ENCODE measurements around the gene TNFSF18. TPM values are rescaled to one million over a fixed set of nuclear protein-coding genes. Genes with fewer than 3 reads are reported as not detected.

TNFSF18 gene
- polyA plus RNA-seq, 1 donor: 0.18 TPM

DNA sequence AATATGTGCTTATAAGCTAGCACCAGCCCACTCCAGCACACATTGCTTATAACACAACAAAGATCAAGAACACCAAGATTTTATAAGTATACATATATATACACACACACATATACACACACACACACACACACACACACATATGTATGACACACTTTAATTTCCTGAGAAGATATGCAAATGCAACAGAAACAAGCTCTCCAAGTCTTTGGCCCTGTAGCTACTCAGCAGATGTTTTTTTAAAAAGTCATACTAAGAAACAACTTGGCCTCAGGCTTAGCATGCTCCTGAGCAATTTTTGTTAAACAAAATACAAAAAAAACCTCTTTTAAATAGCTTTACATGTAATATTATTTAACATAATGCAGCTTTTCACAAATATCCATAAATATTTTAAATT, 11.1 kb downstream of the TNFSF18 start:
- no peaks in the 10 kb centered on the region for H3K36me3 ChIP-seq (ENCODE audit: control insufficient read depth, insufficient read depth, low read length)
- no peaks in the 10 kb centered on the region for H3K9me3 ChIP-seq (ENCODE audit: control insufficient read depth, low read depth, low read length)
- H3K27me3 ChIP-seq (ENCODE audit: control insufficient read depth, insufficient read depth, low read length): no peaks in the 10 kb centered on the region
- no peaks in the 10 kb centered on the region for H3K4me1 ChIP-seq (ENCODE audit: control insufficient read depth, insufficient read depth, low read length)
- H3K27ac ChIP-seq (ENCODE audit: low read length): no peak overlapping the region
- DNase-seq: no peak
- H3K4me3 ChIP-seq (ENCODE audit: low read length): no peak overlapping the region

- DNase-seq: no peak
- Histone ChIP-seq H3K36me3 (ENCODE audit: control insufficient read depth, insufficient read depth, low read length) (no peaks in the 10 kb centered on the region), H3K4me1 (ENCODE audit: control insufficient read depth, insufficient read depth, low read length) (no peaks in the 10 kb centered on the region), H3K9me3 (ENCODE audit: control insufficient read depth, low read depth, low read length) (no peaks in the 10 kb centered on the region), H3K27ac (ENCODE audit: low read length) (no peak overlapping the region), H3K27me3 (ENCODE audit: control insufficient read depth, insufficient read depth, low read length) (no peaks in the 10 kb centered on the region), H3K4me3 (ENCODE audit: low read length) (no peak overlapping the region)
- WGBS (ENCODE audit: insufficient coverage, low lambda C conversion rate): 60% methylated on average over 1 of the region's 2 CpGs
Observed at GRCh38 chr1:173038875-173039554, 11.7 kb downstream of the TNFSF18 start.

DNA sequence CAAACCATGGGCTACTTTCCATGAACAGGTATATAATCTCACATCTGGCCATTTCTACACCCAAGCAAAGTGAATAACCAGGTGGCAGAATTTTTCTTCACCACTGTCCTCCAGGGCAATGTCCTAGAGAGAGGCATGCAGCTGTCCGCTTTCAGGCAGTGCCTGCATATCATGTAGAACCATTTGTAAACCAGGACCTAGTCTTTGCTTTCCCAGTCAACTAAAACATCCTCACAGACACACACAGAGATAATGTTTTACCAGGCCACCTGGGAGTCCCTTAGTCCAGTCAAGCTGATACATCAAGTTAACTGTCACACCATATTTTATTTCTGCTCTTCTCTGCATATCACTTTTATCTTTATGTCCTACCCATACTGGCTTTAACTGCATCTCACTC, 26.2 kb downstream of the TNFSF18 start:
- no CpG with 5 or more reads among the region's 1 CpG for WGBS (ENCODE audit: insufficient coverage, low lambda C conversion rate)
- Histone ChIP-seq H3K4me3 (ENCODE audit: low read length) (no peak overlapping the region), H3K9me3 (ENCODE audit: control insufficient read depth, low read depth, low read length) (no peaks in the 10 kb centered on the region), H3K27ac (ENCODE audit: low read length) (no peak overlapping the region), H3K4me1 (ENCODE audit: control insufficient read depth, insufficient read depth, low read length) (no peaks in the 10 kb centered on the region), H3K27me3 (ENCODE audit: control insufficient read depth, insufficient read depth, low read length) (no peaks in the 10 kb centered on the region), H3K36me3 (ENCODE audit: control insufficient read depth, insufficient read depth, low read length) (no peaks in the 10 kb centered on the region)
- peak in 1 of 2 donors; percentile 50 for DNase-seq

GRCh38 chr1:173023343-173023742, 27.4 kb downstream of the TNFSF18 start:
- H3K36me3 ChIP-seq (ENCODE audit: control insufficient read depth, insufficient read depth, low read length): no peaks in the 10 kb centered on the region
- no peak for DNase-seq
- WGBS (ENCODE audit: insufficient coverage, low lambda C conversion rate): no CpG with 5 or more reads among the region's 3 CpGs
- H3K4me1 ChIP-seq (ENCODE audit: control insufficient read depth, insufficient read depth, low read length): no peaks in the 10 kb centered on the region
- no peak overlapping the region for H3K27ac ChIP-seq (ENCODE audit: low read length)
- no peak overlapping the region for H3K4me3 ChIP-seq (ENCODE audit: low read length)
- H3K9me3 ChIP-seq (ENCODE audit: control insufficient read depth, low read depth, low read length): no peaks in the 10 kb centered on the region
- H3K27me3 ChIP-seq (ENCODE audit: control insufficient read depth, insufficient read depth, low read length): no peaks in the 10 kb centered on the region

- no peaks in the 10 kb centered on the region for H3K9me3 ChIP-seq (ENCODE audit: control insufficient read depth, low read depth, low read length)
- no peaks in the 10 kb centered on the region for H3K36me3 ChIP-seq (ENCODE audit: control insufficient read depth, insufficient read depth, low read length)
- 100% methylated on average over 4 of the region's 5 CpGs for WGBS (ENCODE audit: insufficient coverage, low lambda C conversion rate)
- H3K27ac ChIP-seq (ENCODE audit: low read length): no peak overlapping the region
- peak in 1 of 2 donors; percentile 3 for DNase-seq
- H3K4me1 ChIP-seq (ENCODE audit: control insufficient read depth, insufficient read depth, low read length): no peaks in the 10 kb centered on the region
- no peaks in the 10 kb centered on the region for H3K27me3 ChIP-seq (ENCODE audit: control insufficient read depth, insufficient read depth, low read length)
- no peak overlapping the region for H3K4me3 ChIP-seq (ENCODE audit: low read length)
Observed at GRCh38 chr1:173020138-173020750, 30.5 kb downstream of the TNFSF18 start.

GRCh38 chr1:173017792-173018191, 32.9 kb downstream of the TNFSF18 start:
- no peak for DNase-seq
- no peak overlapping the region for H3K4me3 ChIP-seq (ENCODE audit: low read length)
- WGBS (ENCODE audit: insufficient coverage, low lambda C conversion rate): 60% methylated on average over 1 of the region's 4 CpGs
- no peaks in the 10 kb centered on the region for H3K4me1 ChIP-seq (ENCODE audit: control insufficient read depth, insufficient read depth, low read length)
- H3K27ac ChIP-seq (ENCODE audit: low read length): no peak overlapping the region
- H3K9me3 ChIP-seq (ENCODE audit: control insufficient read depth, low read depth, low read length): no peaks in the 10 kb centered on the region
- no peaks in the 10 kb centered on the region for H3K27me3 ChIP-seq (ENCODE audit: control insufficient read depth, insufficient read depth, low read length)
- H3K36me3 ChIP-seq (ENCODE audit: control insufficient read depth, insufficient read depth, low read length): no peaks in the 10 kb centered on the region

GRCh38 chr1:173016419-173016818, 34.3 kb downstream of the TNFSF18 start:
- Histone ChIP-seq H3K4me1 (ENCODE audit: control insufficient read depth, insufficient read depth, low read length) (no peaks in the 10 kb centered on the region), H3K9me3 (ENCODE audit: control insufficient read depth, low read depth, low read length) (no peaks in the 10 kb centered on the region), H3K27ac (ENCODE audit: low read length) (no peak overlapping the region), H3K27me3 (ENCODE audit: control insufficient read depth, insufficient read depth, low read length) (no peaks in the 10 kb centered on the region), H3K36me3 (ENCODE audit: control insufficient read depth, insufficient read depth, low read length) (no peaks in the 10 kb centered on the region), H3K4me3 (ENCODE audit: low read length) (no peak overlapping the region)
- no peak for DNase-seq
- WGBS (ENCODE audit: insufficient coverage, low lambda C conversion rate): 88% methylated on average over 1 of the region's 1 CpG

GRCh38 chr1:173015629-173016028, 35.1 kb downstream of the TNFSF18 start:
- no peaks in the 10 kb centered on the region for H3K9me3 ChIP-seq (ENCODE audit: control insufficient read depth, low read depth, low read length)
- H3K27ac ChIP-seq (ENCODE audit: low read length): no peak overlapping the region
- H3K4me3 ChIP-seq (ENCODE audit: low read length): no peak overlapping the region
- no peak for DNase-seq
- WGBS (ENCODE audit: insufficient coverage, low lambda C conversion rate): no CpG with 5 or more reads among the region's 1 CpG
- H3K27me3 ChIP-seq (ENCODE audit: control insufficient read depth, insufficient read depth, low read length): no peaks in the 10 kb centered on the region
- H3K36me3 ChIP-seq (ENCODE audit: control insufficient read depth, insufficient read depth, low read length): no peaks in the 10 kb centered on the region
- no peaks in the 10 kb centered on the region for H3K4me1 ChIP-seq (ENCODE audit: control insufficient read depth, insufficient read depth, low read length)

DNA sequence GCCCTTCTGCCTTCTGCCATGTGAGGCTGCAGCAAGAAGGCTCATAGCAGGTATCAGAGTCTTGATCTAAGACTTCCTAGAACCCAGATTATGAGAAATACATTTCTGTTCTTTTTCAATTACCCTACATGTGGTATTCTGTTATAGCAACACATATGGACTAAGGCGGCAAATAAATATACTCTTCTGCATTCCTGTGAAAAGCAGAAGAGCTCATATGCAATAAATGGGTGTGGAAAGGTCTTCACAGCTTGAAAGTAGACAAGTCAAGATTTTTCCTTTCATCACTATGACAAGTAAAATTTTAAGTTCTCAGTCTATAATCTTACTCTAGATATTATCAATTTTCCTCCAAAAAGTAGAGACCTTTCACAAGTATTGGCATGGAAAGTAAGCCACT, 36.6 kb downstream of the TNFSF18 start:
- H3K36me3 ChIP-seq (ENCODE audit: control insufficient read depth, insufficient read depth, low read length): no peaks in the 10 kb centered on the region
- DNase-seq: no peak
- no peaks in the 10 kb centered on the region for H3K9me3 ChIP-seq (ENCODE audit: control insufficient read depth, low read depth, low read length)
- no peaks in the 10 kb centered on the region for H3K27me3 ChIP-seq (ENCODE audit: control insufficient read depth, insufficient read depth, low read length)
- H3K27ac ChIP-seq (ENCODE audit: low read length): no peak overlapping the region
- no CpG with 5 or more reads among the region's 1 CpG for WGBS (ENCODE audit: insufficient coverage, low lambda C conversion rate)
- H3K4me1 ChIP-seq (ENCODE audit: control insufficient read depth, insufficient read depth, low read length): no peaks in the 10 kb centered on the region
- no peak overlapping the region for H3K4me3 ChIP-seq (ENCODE audit: low read length)

DNA sequence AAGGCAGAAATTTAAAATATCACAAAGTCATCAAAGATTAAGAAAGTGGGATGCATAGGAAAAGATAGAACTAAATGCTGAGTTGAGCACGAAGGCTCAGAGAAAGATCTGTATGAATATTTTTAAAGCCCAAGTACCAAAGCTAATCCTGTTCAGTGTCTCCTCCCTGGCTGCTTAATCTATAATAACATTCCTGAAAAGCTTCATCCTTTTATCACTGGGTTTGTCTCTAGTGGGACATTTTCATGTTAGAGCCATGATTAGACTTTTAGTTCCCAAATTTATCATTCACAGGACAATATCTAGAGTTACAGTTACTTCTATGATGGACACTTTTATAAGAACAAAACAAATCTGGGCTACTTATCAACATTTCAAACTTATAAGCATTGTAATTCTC, 38.6 kb downstream of the TNFSF18 start:
- WGBS (ENCODE audit: insufficient coverage, low lambda C conversion rate): no CpG with 5 or more reads among the region's 1 CpG
- Histone ChIP-seq H3K4me3 (ENCODE audit: low read length) (no peak overlapping the region), H3K27ac (ENCODE audit: low read length) (no peak overlapping the region), H3K27me3 (ENCODE audit: control insufficient read depth, insufficient read depth, low read length) (no peaks in the 10 kb centered on the region), H3K4me1 (ENCODE audit: control insufficient read depth, insufficient read depth, low read length) (no peaks in the 10 kb centered on the region), H3K36me3 (ENCODE audit: control insufficient read depth, insufficient read depth, low read length) (no peaks in the 10 kb centered on the region), H3K9me3 (ENCODE audit: control insufficient read depth, low read depth, low read length) (no peaks in the 10 kb centered on the region)
- DNase-seq: no peak

- Histone ChIP-seq H3K27me3 (ENCODE audit: control insufficient read depth, insufficient read depth, low read length) (no peaks in the 10 kb centered on the region), H3K36me3 (ENCODE audit: control insufficient read depth, insufficient read depth, low read length) (no peaks in the 10 kb centered on the region), H3K4me1 (ENCODE audit: control insufficient read depth, insufficient read depth, low read length) (no peaks in the 10 kb centered on the region), H3K4me3 (ENCODE audit: low read length) (no peak overlapping the region), H3K9me3 (ENCODE audit: control insufficient read depth, low read depth, low read length) (no peaks in the 10 kb centered on the region), H3K27ac (ENCODE audit: low read length) (no peak overlapping the region)
- no peak for DNase-seq
- 80% methylated on average over 1 of the region's 1 CpG for WGBS (ENCODE audit: insufficient coverage, low lambda C conversion rate)
Observed at GRCh38 chr1:173009597-173009996, 41.1 kb downstream of the TNFSF18 start.
